ENCODE measurements around the gene STK33.

DNA sequence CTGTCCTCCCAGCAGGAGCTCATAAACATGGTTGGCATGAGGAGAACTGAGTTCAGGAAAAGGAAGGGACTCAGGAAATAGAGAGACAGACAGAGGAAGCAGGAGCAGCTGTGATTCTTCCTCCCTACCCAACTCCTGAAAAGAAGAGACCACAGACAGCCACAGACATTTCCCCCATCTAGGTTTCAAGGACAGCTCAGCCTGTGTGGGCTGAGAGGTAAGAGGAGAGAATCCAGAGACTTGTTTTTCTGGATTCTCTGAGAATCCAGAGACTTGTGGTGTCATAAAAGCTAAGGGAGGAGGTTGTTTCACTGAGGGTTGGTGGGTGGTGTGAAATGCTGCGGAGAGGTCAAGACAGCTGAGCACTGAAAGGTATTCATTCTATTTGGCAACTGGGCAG lies 19.0 kb upstream of the STK33 start:
- TF ChIP-seq CTCF (IDR thresholded peaks at IDR 0.05), result no peak
- TF ChIP-seq POLR2AphosphoS5 (IDR thresholded peaks at IDR 0.05), result no peak
- TF ChIP-seq POLR2A (IDR thresholded peaks at IDR 0.05), result no peak
